Kidney tubule cell (primary cell): ENCODE measurements around the gene SOCS7.
A peak's percentile ranks its signal among the peaks of the same experiment; 100 is the strongest.

Experiments used
- DNase-seq: peaks from one replicate; pipeline ENCODE4 v3.0.0-alpha.2; 2018; ENCODE audit warnings: low spot score

SOCS7 gene, protein sequence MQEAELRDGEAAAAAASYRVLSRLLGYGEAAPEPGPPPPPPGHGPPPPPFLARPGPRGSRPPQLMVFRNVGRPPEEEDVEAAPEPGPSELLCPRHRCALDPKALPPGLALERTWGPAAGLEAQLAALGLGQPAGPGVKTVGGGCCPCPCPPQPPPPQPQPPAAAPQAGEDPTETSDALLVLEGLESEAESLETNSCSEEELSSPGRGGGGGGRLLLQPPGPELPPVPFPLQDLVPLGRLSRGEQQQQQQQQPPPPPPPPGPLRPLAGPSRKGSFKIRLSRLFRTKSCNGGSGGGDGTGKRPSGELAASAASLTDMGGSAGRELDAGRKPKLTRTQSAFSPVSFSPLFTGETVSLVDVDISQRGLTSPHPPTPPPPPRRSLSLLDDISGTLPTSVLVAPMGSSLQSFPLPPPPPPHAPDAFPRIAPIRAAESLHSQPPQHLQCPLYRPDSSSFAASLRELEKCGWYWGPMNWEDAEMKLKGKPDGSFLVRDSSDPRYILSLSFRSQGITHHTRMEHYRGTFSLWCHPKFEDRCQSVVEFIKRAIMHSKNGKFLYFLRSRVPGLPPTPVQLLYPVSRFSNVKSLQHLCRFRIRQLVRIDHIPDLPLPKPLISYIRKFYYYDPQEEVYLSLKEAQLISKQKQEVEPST

DNA sequence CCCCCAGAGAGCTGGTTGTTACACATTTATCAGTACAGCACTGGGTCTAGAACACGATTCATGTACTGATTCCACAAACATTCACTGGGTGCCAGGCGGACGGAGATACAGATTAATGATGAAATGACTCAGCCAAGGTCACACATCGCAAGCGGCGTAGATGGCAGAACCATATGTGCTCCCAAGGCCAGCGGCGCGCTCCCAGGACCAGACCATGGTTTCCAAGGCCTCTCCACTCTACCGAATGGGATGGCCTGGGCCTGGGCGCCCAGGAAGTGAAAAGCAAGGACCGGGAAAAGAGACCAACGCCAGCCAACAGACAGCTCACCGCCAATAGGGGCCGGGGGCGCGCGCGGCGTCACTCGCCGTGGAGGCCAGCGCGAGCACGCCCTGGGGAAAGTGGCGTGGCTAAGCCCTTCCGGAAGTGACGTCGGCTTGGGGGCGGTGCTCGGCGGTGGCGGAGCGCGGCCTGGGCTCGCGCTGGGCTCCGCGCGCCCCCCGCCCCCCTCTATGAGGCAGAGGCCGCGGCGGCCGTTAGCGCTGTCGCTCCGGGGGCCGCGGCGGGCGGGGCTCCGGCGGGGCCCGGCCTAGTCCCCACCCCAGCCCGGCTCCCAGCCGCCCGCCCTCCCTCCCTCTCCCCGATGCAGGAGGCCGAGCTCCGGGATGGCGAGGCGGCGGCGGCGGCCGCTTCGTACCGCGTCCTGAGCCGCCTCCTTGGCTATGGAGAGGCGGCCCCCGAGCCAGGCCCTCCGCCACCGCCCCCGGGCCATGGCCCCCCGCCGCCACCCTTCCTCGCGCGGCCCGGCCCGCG is at the start of gene SOCS7:
Gene SOCS7 (plus strand): TSS at position 433 of the 811 bp plus-strand sequence. CDS start 209 bp downstream, at position 642.
- DNase-seq: peak; percentile 91

DNA sequence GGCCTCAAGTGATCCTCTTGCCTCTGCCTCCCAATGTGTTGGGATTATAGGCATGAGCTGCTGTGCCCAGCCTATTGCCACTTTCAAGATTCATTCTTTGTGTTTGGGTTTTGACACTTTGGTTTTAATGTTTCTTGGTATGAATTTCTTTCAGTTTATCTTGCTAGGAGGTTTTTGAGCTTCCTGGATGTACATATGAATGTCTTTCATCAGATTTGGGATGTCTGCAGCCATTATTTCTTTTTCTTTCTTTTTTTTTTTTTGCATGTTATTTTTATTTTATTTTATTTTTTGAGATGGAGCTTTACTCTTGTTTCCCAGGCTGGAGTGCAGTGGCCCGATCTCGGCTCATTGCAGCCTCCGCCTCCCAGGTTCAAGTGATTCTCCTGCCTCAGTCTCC is 36.1 kb upstream of the SOCS7 start:
- no peak for DNase-seq

DNA sequence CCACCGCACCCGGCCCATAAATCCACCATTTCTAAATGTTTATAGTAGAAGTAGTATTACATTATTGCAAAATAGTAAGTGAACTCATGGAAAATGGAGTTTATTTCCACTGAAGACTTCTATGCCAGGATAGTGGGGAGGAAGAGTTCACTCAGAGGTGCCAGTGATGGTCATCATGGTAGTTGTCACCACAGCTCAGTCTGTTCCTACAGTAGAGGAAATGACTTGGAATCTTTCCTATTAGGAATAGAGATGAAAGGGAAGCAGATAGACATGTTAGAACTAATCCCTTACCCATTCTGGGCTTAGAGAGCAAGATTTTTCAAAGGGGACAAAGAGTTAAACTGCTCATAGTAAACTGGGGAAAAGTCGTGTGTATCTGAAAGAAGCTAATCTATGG is 34.6 kb upstream of the SOCS7 start:
- no peak for DNase-seq

DNA sequence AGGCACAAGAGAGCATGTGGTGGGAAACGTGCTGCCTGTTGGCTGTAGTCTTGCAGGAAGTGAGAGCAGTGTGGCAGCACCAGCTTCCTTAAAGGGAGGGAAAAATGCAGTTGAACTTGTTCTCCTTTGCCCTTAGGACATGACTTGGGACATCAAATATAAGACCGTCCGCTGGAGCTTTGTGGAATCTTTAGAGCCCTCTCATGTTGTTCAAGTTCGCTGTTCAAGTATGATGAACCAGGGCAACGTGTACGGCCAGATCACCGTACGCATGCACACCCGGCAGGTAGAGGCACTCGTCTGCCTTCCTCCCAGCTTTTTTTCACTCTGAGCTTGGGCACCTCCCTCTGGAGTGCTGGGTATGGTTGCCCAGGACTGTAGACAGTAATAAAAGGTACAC is 31.2 kb upstream of the SOCS7 start:
- peak; percentile 21 for DNase-seq

DNA sequence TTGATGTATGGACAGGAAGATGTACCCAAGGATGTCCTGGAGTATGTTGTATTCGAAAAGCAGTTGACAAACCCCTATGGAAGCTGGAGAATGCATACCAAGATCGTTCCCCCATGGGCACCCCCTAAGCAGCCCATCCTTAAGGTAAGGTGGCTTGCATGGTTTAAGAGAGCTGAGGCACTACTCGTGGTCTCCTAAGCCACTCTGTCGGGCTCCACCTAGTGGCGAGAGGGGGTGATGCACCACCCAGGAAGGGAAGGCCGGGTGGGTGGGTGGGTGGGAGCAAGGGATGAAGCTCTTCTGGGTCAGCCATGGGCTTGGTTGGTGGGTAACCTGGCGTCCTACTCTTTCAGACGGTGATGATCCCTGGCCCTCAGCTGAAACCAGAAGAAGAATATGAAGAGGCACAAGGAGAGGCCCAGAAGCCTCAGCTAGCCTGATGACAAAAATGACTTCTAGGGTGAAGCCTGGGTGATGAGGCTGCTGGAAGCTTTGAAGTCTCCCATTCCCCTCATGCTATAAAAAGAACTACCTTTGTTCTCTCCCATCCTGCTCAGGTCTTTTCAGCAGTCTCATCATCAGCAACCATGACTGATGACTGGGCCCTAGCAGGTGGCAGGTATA is 29.4 kb upstream of the SOCS7 start:
- peak; percentile 44 for DNase-seq

DNA sequence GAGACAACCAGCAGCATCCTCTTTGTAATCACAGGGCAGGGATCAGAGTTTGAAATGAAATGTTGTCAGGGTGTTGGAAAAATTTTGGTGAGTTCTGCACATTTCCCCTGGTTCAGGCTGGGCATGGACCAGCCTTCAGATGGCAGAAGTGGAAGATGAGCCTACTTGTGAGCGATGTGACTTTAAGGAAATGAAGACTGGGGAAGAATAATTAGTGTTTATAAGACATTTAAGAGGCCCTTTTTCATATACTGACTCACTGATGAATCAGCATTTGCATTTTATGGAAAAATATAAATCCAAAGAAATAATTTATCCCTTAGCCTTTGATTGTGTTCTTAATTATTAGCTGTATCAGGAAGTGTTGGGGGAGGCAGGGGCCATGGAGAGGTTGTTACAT is 28.7 kb upstream of the SOCS7 start:
- no peak for DNase-seq

DNA sequence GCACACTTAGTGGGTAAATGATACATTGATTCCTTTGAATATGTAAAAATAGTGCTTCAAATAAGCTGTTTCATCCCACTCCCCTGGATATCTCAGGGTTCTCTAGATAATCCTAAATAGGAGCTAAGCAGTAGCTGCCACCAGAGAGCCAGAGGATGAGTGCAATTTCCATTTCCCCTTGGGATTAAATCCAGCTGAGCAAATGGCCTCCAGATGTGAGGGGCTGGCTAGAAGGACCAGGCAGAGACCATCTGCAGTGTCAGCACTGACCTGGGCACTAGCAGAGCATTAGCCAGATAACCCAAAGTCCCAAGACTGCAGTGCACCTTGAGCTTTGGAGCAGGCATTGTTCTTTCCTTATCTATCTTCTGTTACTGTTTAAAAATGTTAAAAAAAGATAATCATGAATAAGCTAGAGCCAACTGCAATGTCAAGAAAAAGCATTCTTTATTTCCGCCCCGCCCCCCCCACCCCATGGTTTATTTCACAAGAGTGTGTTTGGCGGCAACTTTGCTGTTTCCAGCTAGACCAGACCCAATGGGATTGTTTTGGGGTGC is 27.4 kb upstream of the SOCS7 start:
- no peak for DNase-seq

DNA sequence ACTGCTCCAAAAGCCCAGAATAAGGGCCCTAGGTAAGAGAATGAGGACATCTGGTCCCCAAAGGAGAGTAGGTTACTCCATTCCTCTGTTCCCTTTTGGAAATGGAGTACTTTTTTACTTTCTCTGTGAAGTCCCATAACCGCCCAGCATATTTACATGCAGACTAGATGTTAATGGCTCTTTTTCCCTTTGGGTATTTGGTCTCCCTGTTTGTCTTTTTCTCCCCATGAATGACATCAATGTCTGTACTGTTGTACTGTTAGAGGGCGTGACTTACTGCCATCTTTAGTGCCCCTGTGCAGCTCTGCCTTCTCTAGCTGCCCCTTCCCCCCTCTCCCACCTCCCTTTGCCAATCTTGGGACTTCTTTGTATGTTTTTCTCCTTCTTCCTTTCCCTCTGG is 26.9 kb upstream of the SOCS7 start:
- DNase-seq: no peak

DNA sequence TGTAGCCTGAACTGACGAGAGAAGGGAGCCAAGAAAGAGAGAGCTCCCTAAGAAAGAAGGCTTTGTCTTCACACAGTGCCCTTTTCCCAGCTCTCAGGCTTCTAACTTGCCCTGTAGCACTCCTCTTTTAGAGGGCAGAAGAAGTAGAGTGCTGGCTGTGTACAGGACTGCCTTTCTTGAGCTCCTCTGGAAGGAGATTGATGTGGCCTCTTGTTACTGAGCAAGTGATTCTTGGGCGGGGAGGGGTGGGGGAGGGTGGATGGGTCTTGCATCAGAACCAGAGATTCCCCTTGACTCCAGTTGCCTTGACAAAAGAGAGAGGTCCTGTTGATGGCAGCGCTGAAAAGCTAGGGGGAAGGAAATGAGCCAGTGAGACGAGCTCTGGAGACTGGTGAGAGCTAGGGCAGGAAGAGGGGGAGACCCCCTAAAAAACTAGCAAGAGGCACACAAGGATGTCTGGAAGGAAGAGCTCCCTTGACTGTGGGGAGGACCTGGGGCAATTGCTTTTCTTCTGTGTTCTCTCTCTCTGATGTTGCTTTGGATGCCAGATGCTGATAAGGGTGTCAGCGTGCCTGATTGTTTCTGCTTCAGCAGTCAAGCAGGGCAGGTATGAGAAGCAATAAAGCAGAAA is 26.3 kb upstream of the SOCS7 start:
- DNase-seq: peak; percentile 33

DNA sequence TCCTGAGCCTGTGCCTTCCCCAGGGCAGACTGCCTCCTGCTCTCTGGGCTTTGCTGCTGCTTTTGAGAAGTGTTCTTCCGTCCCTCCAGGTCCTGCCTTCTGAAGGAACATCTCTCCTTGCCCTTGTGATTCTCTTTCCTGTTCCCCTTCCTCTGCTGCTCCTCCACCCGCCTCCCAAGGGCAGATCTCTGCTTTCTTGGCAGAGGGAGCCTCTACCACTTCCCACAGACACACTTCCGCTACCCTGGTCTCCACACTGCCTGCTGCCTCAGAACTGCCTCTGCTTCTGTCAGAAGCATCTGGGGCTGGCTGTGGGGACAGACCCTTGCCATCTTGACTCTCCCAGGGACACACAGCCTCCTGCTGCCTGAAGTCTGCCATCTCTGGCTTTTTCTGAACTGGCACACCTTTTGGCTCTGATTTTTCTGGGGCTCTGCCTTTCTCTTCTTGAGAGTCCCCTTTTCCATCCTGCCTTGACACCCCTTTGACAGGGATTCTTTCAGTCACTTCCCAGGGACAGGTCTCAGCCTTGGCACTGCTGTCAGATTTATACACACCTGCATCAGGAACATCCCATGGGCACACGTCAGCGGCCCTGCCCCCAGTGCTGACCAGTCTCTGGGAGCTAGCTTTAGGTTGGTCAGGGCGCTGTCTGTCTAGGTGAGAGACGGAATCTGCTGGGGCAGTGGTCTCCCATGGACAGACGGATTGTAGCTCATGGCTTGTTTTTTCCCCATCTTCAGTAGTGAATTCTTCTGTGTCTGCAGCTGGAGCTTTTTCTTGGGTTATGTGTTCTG is 24.4 kb upstream of the SOCS7 start:
- DNase-seq: no peak

DNA sequence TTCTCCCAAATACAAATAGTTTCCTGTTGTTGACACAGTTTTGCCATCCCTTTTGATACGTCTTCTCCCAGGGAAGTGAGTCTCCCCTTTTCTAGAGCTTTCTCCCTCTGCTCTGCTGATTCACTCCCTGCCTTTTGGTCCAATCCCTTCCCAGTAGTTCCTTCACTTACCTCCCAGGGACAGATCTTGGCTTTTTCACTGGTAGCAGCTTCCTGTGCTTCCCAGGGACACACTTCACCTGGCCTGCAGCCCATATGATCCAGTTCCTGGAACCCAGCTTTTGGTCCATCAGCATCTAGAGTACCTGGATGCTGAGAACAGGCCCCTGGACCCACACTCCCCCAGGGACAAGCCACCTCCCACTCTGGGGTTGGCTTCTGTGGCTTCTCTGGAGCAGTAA is 23.7 kb upstream of the SOCS7 start:
- peak; percentile 12 for DNase-seq

DNA sequence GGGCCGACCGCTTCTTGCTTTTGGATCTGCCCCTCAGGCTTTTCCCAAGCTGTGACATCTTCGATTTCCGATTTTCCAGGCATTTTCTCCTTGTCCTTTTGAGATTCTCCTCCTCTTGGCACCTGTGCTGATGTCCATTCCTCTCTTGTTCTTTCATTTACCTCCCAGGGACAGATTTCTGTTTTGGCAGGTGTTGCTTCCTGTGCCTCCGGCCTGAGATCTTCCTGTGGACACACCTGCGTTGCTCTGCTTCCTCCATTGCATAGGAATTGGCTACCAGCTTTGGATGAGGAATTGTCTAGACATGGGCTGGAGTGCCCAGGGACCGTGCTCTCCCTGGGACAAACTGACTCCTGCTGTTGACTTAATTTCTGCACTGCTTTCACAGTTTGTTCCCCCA is 23.0 kb upstream of the SOCS7 start:
- no peak for DNase-seq

DNA sequence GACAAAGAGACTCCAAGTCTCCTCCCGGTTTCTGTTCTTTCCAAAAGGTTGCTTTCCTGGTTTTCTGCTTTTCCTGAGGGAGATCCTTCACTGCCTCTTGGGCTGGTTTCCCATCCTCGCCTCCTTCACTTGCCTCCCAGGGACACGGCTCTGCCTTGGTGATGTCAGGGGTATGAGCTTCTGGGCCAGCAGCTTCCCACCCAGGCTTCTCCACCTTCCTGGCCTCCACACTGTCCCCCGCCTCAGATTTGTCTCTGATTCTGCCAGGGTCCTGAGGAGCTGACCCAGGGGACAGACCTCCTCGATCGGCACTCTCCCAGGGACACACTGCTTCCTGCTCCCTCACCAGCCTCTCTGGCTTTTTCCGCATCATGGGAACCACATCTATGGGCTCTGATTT is 22.4 kb upstream of the SOCS7 start:
- DNase-seq: no peak

DNA sequence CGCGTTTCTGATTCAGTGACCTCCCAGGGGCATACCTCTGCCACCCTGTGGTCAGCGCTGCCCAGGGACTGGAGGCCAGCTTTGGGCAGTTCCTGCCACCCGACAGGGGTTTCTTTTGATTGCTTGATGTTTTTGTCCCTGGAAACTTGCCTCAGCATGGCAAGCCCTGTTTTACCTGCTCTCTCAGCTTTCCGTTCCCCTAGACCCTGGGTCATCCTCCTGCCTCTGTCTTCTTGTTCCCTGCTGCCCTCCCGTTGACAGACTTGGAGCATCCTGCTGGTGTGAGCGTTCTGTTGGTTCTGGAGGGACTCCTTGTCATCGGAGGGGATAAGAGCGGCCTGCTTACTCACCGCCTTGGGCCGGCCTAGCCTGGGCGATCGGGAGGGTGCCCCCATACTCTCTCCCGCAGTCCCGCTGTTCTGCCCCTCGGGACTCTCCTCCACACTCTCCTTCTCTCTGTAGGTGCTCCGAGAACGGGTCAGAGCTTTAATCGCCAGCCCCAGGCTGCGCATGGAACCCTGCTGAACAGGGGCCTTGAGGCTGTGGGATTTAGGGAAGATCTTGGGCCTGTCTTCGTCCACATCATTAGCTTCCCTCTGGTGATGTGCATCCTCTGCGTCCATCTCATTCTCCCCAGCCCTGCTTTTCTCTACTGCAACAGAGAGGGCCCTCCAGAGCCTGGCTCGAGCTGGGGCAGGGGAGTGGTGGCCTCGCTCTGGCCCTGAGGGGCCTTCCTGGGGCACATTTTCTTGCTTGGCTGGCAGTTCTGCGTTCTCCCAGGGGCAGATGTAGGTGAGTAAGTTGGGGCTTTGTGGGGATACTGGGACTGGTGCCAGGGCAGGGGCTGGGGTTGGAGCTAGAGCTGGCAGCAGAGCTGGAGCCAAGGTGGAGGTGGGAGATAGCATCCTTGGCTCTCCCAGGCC is 21.6 kb upstream of the SOCS7 start:
- DNase-seq: no peak

DNA sequence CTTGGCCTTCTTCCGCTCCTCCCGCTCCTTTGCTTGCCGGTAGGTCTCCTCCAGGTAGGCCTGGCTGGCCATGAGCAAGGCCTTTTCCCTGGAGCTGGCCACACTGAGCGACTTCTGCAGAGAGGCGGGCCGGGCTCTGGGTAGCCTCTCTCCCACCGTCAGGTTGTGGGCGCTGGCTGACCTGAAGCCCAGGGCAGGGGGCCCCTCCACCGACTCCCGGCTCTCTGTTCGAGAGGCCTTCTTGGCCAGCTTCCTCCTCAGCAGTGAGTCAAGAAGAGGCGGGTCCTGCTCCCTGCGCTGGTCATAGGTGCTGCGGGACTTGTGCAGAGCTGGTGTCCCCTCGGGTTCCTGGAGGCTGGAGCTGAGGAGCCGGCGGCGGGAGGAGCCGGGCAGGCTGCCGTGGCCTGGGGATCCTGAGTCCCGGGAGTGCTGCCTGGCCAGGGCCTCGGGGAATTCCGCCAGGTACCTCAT is 20.7 kb upstream of the SOCS7 start:
- no peak for DNase-seq

DNA sequence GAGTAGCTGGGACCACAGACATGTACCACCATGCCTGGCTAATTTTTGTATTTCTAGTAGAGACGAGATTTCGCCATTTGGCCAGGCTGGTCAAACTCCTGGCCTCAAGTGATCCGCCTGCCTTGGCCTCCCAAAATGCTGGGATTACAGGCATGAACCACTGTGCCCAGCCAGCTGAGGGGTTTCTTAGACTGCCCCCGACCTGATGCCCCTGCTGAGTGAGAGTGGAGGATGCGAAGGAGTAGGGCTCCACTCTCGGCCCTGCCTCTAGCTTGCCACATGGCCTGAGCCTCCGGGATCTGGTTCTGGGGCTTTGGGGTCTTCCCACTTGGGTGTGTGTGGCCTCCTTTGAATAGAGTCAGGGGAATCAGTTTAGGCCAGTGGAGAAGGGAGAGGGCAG is 18.9 kb upstream of the SOCS7 start:
- DNase-seq: no peak

DNA sequence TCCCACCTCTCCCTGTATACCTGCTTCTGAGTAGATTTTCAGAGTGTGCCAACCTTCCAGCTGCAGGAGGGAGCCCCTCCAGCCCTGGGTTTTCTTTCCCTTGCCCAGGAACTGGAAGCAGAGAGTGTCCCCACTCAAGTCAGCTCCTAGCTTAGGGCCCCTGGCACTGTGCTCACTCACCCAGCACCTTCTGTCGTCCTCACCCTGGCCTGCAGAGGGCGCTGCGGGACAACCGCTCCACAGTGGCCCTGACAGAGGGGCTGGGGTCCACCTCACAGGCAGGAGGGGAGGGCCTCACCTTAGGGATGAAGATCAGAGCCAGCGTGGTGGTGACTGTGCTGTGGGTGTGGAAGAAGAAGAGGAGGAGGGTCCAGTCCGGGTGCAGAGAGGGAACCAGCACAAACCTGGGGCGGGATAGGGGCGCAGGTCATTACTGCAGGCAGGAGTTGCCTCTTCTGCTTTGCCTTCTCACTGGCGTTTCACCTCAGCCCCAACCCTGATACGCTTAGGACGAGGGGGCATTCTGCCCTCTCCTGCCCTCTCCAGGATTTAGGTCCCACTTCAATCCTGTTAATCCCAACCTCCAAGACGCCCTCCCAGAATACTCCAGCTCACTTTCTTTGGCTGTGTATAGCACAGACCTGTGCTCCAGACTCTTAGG is 17.9 kb upstream of the SOCS7 start:
- DNase-seq: no peak

DNA sequence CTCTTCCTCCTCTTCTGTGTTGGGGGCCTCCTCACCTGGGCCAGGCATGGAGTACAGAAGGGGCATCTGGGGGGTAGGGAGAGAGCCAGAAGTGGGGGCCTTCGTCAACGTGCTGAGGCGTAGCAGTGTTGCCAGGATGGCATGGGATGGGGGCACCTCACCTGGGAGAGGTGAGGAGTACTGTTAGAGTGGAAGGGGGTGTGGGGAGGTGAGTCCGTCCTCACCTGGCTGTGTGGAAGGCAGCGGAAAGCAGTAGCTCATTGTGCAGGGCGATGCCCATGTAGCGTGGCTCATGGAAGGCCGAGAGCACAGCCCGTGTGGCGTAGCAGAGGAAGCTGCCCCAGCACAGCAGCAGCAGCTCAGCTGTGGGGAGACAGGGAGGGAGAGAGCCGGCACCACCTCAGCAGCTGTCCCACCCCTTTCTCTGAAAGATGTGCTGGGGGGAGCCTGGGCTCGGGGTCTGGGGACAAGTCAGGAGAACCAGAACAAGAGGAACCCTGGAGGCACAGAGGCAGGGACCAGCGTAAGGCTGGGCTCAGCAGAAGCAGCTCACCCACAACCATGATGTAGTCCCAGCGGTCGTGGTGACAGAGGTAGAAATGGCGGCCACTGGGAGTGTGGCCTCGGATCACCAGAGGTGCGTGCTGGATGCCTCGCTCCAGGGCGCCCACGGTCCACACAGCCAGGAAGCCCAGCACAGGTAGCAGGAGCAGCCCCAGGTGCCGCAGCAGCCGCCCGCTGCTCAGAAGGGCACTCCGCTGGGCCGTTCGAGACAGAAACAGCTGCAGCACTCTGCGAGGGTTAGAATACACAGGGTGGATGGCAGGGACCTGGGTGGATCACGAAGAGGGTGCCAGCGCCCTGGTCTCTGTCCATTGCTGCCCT is 16.9 kb upstream of the SOCS7 start:
- no peak for DNase-seq
